ENCODE measurements around the gene ZC3H7B. TPM values are rescaled to one million over a fixed set of nuclear protein-coding genes. Genes with fewer than 3 reads are reported as not detected.

The ZC3H7B gene
- total RNA-seq, 1 experiment from 2014 or later, result 62.7 TPM

- Histone ChIP-seq H3K9me2 (ENCODE audit: insufficient read depth) (no peaks in the 10 kb centered on the region), H3K27ac (no peak overlapping the region), H3K36me3 (ENCODE audit: low read depth) (no peaks in the 10 kb centered on the region), H3K27me3 (ENCODE audit: insufficient read depth, low read depth) (no peaks in the 10 kb centered on the region), H4K20me1 (ENCODE audit: insufficient read depth) (peaks cover 30% of the 10 kb centered on the region), H3K4me3 (no peak overlapping the region), H3K4me1 (replicated peaks; ENCODE audit: insufficient read depth) (0 out of 2 replicates have a peak, but pooled peaks cover 4% of the 10 kb centered on the region), H3K79me2 (ENCODE audit: low read depth) (peaks cover 36% of the 10 kb centered on the region), H3K4me2 (no peak overlapping the region), H3F3A (ENCODE audit: insufficient read depth, low read depth) (no peaks in the 10 kb centered on the region; the same call in none of the 2 replicates), H2AFZ (no peak overlapping the region), H3K9me3 (ENCODE audit: insufficient read depth, low read depth) (no peaks in the 10 kb centered on the region)
- intact Hi-C loops (cut with micrococcal nuclease; ENCODE audit: unreplicated experiment), result no loop called here
- TF ChIP-seq CTCF (conservative IDR thresholded peaks at IDR 0.05), result no peak
- TF ChIP-seq EZH2 (IDR thresholded peaks at IDR 0.05; ENCODE audit: low read depth), result no peak
- BruUV-seq (replicated peaks), result no TSS peak
- CTCF ChIA-PET, result no interaction called here
- no peak for DNase-seq
- POLR2A ChIA-PET (ENCODE audit: unreplicated experiment), result no interaction called here
Observed at GRCh38 chr22:41315586-41315985, 14.3 kb downstream of the ZC3H7B start.

GRCh38 chr22:41320416-41321240, 19.3 kb downstream of the ZC3H7B start:
- no peaks in the 10 kb centered on the region for H3K4me1 ChIP-seq (replicated peaks; ENCODE audit: insufficient read depth)
- DNase-seq, result no peak
- no peaks in the 10 kb centered on the region for H3K27me3 ChIP-seq (ENCODE audit: insufficient read depth, low read depth)
- H3K9me2 ChIP-seq (ENCODE audit: insufficient read depth), result no peaks in the 10 kb centered on the region
- intact Hi-C loops (cut with micrococcal nuclease; ENCODE audit: unreplicated experiment), result no loop called here
- no peaks in the 10 kb centered on the region for H3K9me3 ChIP-seq (ENCODE audit: insufficient read depth, low read depth)
- peaks cover 2% of the 10 kb centered on the region; the same call in 1 of the 2 replicates for H3K36me3 ChIP-seq (ENCODE audit: low read depth)
- CTCF ChIA-PET, result interaction anchor here (0.6 kb wide), 1 partner anchor 24 kb away, joined by 3 read pairs; no protein-coding TSS in a partner anchor
- H4K20me1 ChIP-seq (ENCODE audit: insufficient read depth), result peaks cover 12% of the 10 kb centered on the region
- no TSS peak for BruUV-seq (replicated peaks)
- POLR2A ChIA-PET (ENCODE audit: unreplicated experiment), result no interaction called here
- no peak overlapping the region for H2AFZ ChIP-seq
- H3F3A ChIP-seq (ENCODE audit: insufficient read depth, low read depth), result no peaks in the 10 kb centered on the region; the same call in none of the 2 replicates
- no peak overlapping the region for H3K27ac ChIP-seq
- H3K4me3 ChIP-seq, result no peak overlapping the region
- H3K4me2 ChIP-seq, result no peak overlapping the region
- TF ChIP-seq CTCF (conservative IDR thresholded peaks at IDR 0.05) (no peak), EZH2 (IDR thresholded peaks at IDR 0.05; ENCODE audit: low read depth) (no peak)
- peaks cover 9% of the 10 kb centered on the region; the same call in 1 of the 2 replicates for H3K79me2 ChIP-seq (ENCODE audit: low read depth)

- ChIA-PET POLR2A (ENCODE audit: unreplicated experiment) (no interaction called here), CTCF (no interaction called here)
- H3K27ac ChIP-seq, result no peak overlapping the region
- H3K79me2 ChIP-seq (ENCODE audit: low read depth), result no peaks in the 10 kb centered on the region
- no peak overlapping the region for H3K4me2 ChIP-seq
- H2AFZ ChIP-seq, result no peak overlapping the region
- no TSS peak for BruUV-seq (replicated peaks)
- H3K4me1 ChIP-seq (replicated peaks; ENCODE audit: insufficient read depth), result no peaks in the 10 kb centered on the region
- H3K9me2 ChIP-seq (ENCODE audit: insufficient read depth), result no peaks in the 10 kb centered on the region
- no peaks in the 10 kb centered on the region for H3K27me3 ChIP-seq (ENCODE audit: insufficient read depth, low read depth)
- TF ChIP-seq EZH2 (IDR thresholded peaks at IDR 0.05; ENCODE audit: low read depth), result no peak
- no peak for TF ChIP-seq CTCF (conservative IDR thresholded peaks at IDR 0.05)
- H4K20me1 ChIP-seq (ENCODE audit: insufficient read depth), result peaks cover 4% of the 10 kb centered on the region
- H3K4me3 ChIP-seq, result no peak overlapping the region
- intact Hi-C loops (cut with micrococcal nuclease; ENCODE audit: unreplicated experiment), result no loop called here
- H3F3A ChIP-seq (ENCODE audit: insufficient read depth, low read depth), result no peaks in the 10 kb centered on the region; the same call in 1 of the 2 replicates
- DNase-seq, result no peak
- H3K36me3 ChIP-seq (ENCODE audit: low read depth), result peaks cover 5% of the 10 kb centered on the region; the same call in 1 of the 2 replicates
- no peaks in the 10 kb centered on the region for H3K9me3 ChIP-seq (ENCODE audit: insufficient read depth, low read depth)
Observed at GRCh38 chr22:41324821-41325528, 23.6 kb downstream of the ZC3H7B start.

Data from PC-9 (cell line).